MV-4-11 (cell line): ENCODE measurements around the gene SERAC1.
A peak's percentile ranks its signal among the peaks of the same experiment; 100 is the strongest.
"Not testable (repeated sequence)": the region's sequence is repeated elsewhere in the genome, so short reads cannot be mapped to it uniquely, and the experiment has no call there.

Experiments used
- DNase-seq: peaks from one replicate; lab custom pipeline; 2025; lab: John Stamatoyannopoulos, UW

Gene SERAC1

GRCh38 chr6:158168040-158168289 lies at the start of gene SERAC1:
TSS of gene SERAC1 (minus strand) at chr6:158168262. CDS start at chr6:158158363, 9,899 bp downstream.
- DNase-seq = no peak

GRCh38 chr6:158213925-158214674 lies 46.0 kb upstream of the SERAC1 start:
- peak; percentile 66 for DNase-seq

- no peak for DNase-seq
Measured at GRCh38 chr6:158211273-158212055, 43.4 kb upstream of the SERAC1 start.

- DNase-seq = not testable (repeated sequence)
Measured at GRCh38 chr6:158209582-158210333, 41.7 kb upstream of the SERAC1 start.

- not testable (repeated sequence) for DNase-seq
Measured at GRCh38 chr6:158208226-158209030, 40.4 kb upstream of the SERAC1 start.

- DNase-seq = no peak
Measured at GRCh38 chr6:158207422-158207788, 39.3 kb upstream of the SERAC1 start.

GRCh38 chr6:158206740-158207421 lies 38.8 kb upstream of the SERAC1 start:
- no peak for DNase-seq

GRCh38 chr6:158205169-158205944 lies 37.3 kb upstream of the SERAC1 start:
- no peak for DNase-seq

GRCh38 chr6:158198461-158198860 lies 30.4 kb upstream of the SERAC1 start:
- DNase-seq = no peak

GRCh38 chr6:158194487-158195280 lies 26.6 kb upstream of the SERAC1 start:
- DNase-seq = no peak

- no peak for DNase-seq
Measured at GRCh38 chr6:158191761-158192160, 23.7 kb upstream of the SERAC1 start.

GRCh38 chr6:158191032-158191431 lies 23.0 kb upstream of the SERAC1 start:
- no peak for DNase-seq

GRCh38 chr6:158188591-158188990 lies 20.5 kb upstream of the SERAC1 start:
- DNase-seq = no peak

GRCh38 chr6:158185729-158186456 lies 17.8 kb upstream of the SERAC1 start:
- peak; percentile 15 for DNase-seq

- DNase-seq = no peak
Measured at GRCh38 chr6:158184608-158185007, 16.5 kb upstream of the SERAC1 start.

GRCh38 chr6:158183174-158183972 lies 15.3 kb upstream of the SERAC1 start:
- DNase-seq = not testable (repeated sequence)

GRCh38 chr6:158177712-158178111 lies 9.7 kb upstream of the SERAC1 start:
- DNase-seq = not testable (repeated sequence)

- DNase-seq = no peak
Measured at GRCh38 chr6:158175111-158175510, 7.0 kb upstream of the SERAC1 start.
